Body of pancreas (tissue), 4 donors: ENCODE results near the gene PPP2R2B.

Experiments used
- POLR2A ChIP-seq, 3 donors: fragments of 450-650 bp; IDR thresholded peaks; one replicate each; pipeline ENCODE4 v1.6.1; 2016; ENCODE audit warnings: antibody characterized with exemption in 3 of 3, mild to moderate bottlenecking in 2 of 3
- TF ChIP-seq, protein P1 (sequence below), 7 experiments: fragments of 450-650 bp in 4 of 7; fragments of 200-600 bp in 3 of 7; sonication (generic) in 3 of 7; IDR thresholded peaks; one replicate each; pipeline ENCODE4 v1.5.1; 2016 to 2019; ENCODE audit warnings: antibody characterized with exemption in 7 of 7

DNA sequence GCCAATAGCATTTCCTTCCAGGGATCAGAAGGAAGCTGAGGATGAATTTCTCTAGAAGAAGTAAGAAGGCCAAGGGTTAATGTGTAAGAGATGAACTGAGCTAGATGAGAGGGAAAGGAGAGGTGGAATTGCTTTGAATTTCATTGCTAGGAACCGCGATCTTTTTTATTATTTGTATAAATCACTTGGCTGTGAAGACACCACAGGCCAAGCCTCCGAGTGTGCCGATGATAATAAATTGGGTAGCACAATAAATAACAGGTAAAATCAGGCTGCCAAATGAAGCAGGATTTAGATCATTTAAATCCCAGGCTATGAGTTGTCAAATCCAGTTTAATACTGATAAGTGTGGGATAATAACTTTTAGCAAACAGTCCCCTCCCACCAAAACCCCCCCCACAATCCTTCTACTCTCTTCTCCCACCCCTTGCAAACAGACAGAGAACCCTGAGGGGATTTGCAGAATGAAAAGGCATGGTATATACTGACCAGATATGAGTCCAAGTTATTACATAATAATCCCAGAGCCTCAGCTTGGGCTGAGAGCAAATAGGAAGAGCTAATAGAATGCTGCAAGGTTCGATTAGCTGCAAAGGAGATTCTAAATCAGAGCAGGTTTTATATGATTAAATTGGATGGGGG, 143.5 kb downstream of the PPP2R2B start:
- TF ChIP-seq, protein P1, sequence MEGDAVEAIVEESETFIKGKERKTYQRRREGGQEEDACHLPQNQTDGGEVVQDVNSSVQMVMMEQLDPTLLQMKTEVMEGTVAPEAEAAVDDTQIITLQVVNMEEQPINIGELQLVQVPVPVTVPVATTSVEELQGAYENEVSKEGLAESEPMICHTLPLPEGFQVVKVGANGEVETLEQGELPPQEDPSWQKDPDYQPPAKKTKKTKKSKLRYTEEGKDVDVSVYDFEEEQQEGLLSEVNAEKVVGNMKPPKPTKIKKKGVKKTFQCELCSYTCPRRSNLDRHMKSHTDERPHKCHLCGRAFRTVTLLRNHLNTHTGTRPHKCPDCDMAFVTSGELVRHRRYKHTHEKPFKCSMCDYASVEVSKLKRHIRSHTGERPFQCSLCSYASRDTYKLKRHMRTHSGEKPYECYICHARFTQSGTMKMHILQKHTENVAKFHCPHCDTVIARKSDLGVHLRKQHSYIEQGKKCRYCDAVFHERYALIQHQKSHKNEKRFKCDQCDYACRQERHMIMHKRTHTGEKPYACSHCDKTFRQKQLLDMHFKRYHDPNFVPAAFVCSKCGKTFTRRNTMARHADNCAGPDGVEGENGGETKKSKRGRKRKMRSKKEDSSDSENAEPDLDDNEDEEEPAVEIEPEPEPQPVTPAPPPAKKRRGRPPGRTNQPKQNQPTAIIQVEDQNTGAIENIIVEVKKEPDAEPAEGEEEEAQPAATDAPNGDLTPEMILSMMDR (IDR thresholded peaks at IDR 0.05): no peak
- no peak for TF ChIP-seq POLR2A (IDR thresholded peaks at IDR 0.05)
